ENCODE measurements around the gene ARG2. TPM values are rescaled to one million over a fixed set of nuclear protein-coding genes. Genes with fewer than 3 reads are reported as not detected.

The ARG2 gene
- total and polyA plus RNA-seq, 10 of the 15 experiments (the other 5 are each of a cell fraction or from before 2014, with no cell fraction given), result 0.48 to 7.8 (median 1.1) TPM

DNA sequence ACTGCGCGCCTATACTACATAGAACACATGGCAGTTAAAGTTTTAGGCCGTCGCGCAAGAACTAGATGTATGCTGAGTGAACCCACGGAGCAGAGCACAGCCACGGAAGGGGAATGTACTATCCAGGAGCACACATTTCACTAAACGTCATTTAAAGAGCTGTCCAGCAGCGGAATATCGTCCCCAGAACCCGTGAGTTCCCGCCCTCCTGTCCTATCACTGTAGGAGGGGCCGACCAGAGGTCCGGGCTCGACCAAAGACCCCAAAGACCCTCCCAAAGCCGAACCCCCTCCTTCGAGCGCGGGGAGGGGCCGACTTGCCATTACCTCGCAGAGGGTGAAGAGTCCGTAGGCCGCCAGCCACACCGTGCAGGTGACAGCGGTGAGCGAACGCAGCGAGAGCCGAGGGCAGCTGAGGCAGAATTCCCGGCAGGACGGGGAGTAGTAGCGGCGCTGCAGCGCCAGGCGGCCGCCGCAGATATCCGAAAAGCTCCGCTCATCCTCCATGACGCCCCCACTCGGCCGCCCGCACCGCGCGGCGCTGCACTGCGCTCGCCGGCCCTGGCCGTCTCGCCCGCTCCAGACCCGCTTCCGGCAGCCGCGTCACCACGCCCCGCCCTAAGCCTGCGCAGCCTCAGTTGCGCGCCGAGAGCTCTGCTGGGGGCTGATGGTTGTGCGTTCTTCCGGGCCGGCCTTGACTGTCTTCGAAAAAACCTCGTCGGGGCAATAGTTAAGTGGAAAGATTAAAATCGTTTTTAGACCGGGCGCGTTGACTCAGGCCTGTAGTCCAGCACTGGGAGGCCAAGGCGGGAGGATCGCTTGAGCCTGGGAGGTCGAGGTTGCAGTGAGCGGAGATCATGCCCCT is 19.8 kb upstream of the ARG2 start, which contains the start of gene PIGH:
Gene PIGH, minus strand, starts transcription at position 571 of the 864 bp plus-strand sequence. Its CDS starts 65 bp downstream, at position 506.
- FAIRE-seq (peak; percentile 69), ATAC-seq (peak; percentile 96), DNase-seq (ENCODE audit: low read depth, low spot score) (peak; percentile 56)
- RAD21 ChIA-PET (ENCODE audit: unreplicated experiment), result interaction anchor here (0.7 to 2.8 kb wide), 14 partner anchors 9 to 240 kb away, joined by 3 to 13 read pairs (median 4); partner anchors contain the start of gene ATP6V1D
- in situ Hi-C loops (cut with MboI) (no loop called here), intact Hi-C loops (cut with micrococcal nuclease; ENCODE audit: unreplicated experiment) (no loop called here)
- no peaks in the 10 kb centered on the region for H3K36me3 ChIP-seq (ENCODE audit: control insufficient read depth in 2 of 2, insufficient read depth in 2 of 2, low read length in 1 of 2)
- H3K79me2 ChIP-seq (ENCODE audit: control insufficient read depth, insufficient read depth, low read length), result peaks cover 10% of the 10 kb centered on the region
- peak within 1 kb of the TSS; percentile 85 for H3K4me3 ChIP-seq
- peaks cover 9% of the 10 kb centered on the region; the same call in 1 of the 2 replicates for H3K4me1 ChIP-seq (ENCODE audit: control insufficient read depth, insufficient read depth, low read length)
- no peaks in the 10 kb centered on the region for H3K27me3 ChIP-seq (replicated peaks in 1 of 2; ENCODE audit: control insufficient read depth in 2 of 2, insufficient read depth in 2 of 2, low read length in 1 of 2)
- BruUV-seq (replicated peaks), result no TSS peak
- POLR2A ChIA-PET, result interaction anchor here (0.5 to 3.2 kb wide), 8 partner anchors 9 to 219 kb away, joined by 3 to 9 read pairs (median 5); partner anchors contain the start of genes ARG2 and RDH11
- H3K9ac ChIP-seq (ENCODE audit: control insufficient read depth, insufficient read depth, low read length), result peak within 1 kb of the TSS; percentile 80
- peaks cover 2% of the 10 kb centered on the region; the same call in 1 of the 3 replicates for H3K9me3 ChIP-seq (replicated peaks; ENCODE audit: control insufficient read depth, insufficient read depth, low read length)
- CTCF ChIA-PET, result interaction anchor here (0.6 to 4.2 kb wide), 27 partner anchors 9 to 1685 kb away, joined by 3 to 30 read pairs (median 5); partner anchors contain the start of genes ARG2, RDH11, RDH12 and VTI1B
- peak within 1 kb of the TSS; percentile 86 for H3K4me2 ChIP-seq (ENCODE audit: control insufficient read depth, insufficient read depth)
- SMC1A ChIA-PET (ENCODE audit: uncharacterized antibody, unreplicated experiment), result interaction anchor here (0.6 to 2.8 kb wide), 16 partner anchors 11 to 635 kb away, joined by 3 to 15 read pairs (median 3); partner anchors contain the start of gene RDH11
- no peaks in the 10 kb centered on the region for H4K20me1 ChIP-seq (ENCODE audit: control insufficient read depth, insufficient read depth)
- 2% methylated on average over 77 of the region's 77 CpGs for WGBS (ENCODE audit: insufficient coverage, insufficient replicate concordance, low lambda C conversion rate, missing lambda C conversion rate)
- peak within 1 kb of the TSS; percentile 70 for H3K27ac ChIP-seq (ENCODE audit: control insufficient read depth, insufficient read depth)
- H2AFZ ChIP-seq (ENCODE audit: control insufficient read depth, low read depth, low read length), result peak within 1 kb of the TSS; percentile 39
- TF ChIP-seq ETV6 (conservative IDR thresholded peaks at IDR 0.05 in 1 of 2, IDR thresholded peaks at IDR 0.05 in 1 of 2; ENCODE audit: borderline replicate concordance in 1 of 2, low read depth in 1 of 2) (no peak), HCFC1 (IDR thresholded peaks at IDR 0.05; ENCODE audit: low read length) (no peak), RUNX3 (IDR thresholded peaks at IDR 0.05; ENCODE audit: low read length) (peak; percentile 29; the same call in 1 of the 2 replicates), POU2F2 (IDR thresholded peaks at IDR 0.05; ENCODE audit: borderline replicate concordance, low read depth, low read length) (peak; percentile 39; the same call in 1 of the 3 replicates), RB1 (IDR thresholded peaks at IDR 0.05; ENCODE audit: borderline replicate concordance) (peak; percentile 65; the same call in 1 of the 2 replicates), BACH1 (IDR thresholded peaks at IDR 0.05; ENCODE audit: borderline replicate concordance) (0 out of 2 replicates have a peak, but pooled peaks have one; percentile 25), SIX5 (IDR thresholded peaks at IDR 0.05; ENCODE audit: low read depth, low read length, severe bottlenecking) (no peak), CTCF (IDR thresholded peaks at IDR 0.05 in 2 of 3, conservative IDR thresholded peaks at IDR 0.05 in 1 of 3; ENCODE audit: control insufficient read depth in 2 of 3, extremely low read depth in 1 of 3, insufficient read depth in 1 of 3, low read depth in 3 of 3, low read length in 3 of 3) (peak; percentile 49 to 61 (median 50); a peak in 5 of 6 replicates), NKRF (conservative IDR thresholded peaks at IDR 0.05) (peak; percentile 82), CBX5 (IDR thresholded peaks at IDR 0.05; ENCODE audit: low read depth) (no peak), NR2F1 (conservative IDR thresholded peaks at IDR 0.05) (0 out of 2 replicates have a peak, but pooled peaks have one; percentile 20), ASH2L (IDR thresholded peaks at IDR 0.05; ENCODE audit: borderline replicate concordance, low read depth) (no peak), DPF2 (IDR thresholded peaks at IDR 0.05) (peak; percentile 60; the same call in 1 of the 2 replicates)
- TF ChIP-seq, protein P1, sequence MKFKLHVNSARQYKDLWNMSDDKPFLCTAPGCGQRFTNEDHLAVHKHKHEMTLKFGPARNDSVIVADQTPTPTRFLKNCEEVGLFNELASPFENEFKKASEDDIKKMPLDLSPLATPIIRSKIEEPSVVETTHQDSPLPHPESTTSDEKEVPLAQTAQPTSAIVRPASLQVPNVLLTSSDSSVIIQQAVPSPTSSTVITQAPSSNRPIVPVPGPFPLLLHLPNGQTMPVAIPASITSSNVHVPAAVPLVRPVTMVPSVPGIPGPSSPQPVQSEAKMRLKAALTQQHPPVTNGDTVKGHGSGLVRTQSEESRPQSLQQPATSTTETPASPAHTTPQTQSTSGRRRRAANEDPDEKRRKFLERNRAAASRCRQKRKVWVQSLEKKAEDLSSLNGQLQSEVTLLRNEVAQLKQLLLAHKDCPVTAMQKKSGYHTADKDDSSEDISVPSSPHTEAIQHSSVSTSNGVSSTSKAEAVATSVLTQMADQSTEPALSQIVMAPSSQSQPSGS (IDR thresholded peaks at IDR 0.05; ENCODE audit: low read length), result no peak
- TF ChIP-seq, protein P2, sequence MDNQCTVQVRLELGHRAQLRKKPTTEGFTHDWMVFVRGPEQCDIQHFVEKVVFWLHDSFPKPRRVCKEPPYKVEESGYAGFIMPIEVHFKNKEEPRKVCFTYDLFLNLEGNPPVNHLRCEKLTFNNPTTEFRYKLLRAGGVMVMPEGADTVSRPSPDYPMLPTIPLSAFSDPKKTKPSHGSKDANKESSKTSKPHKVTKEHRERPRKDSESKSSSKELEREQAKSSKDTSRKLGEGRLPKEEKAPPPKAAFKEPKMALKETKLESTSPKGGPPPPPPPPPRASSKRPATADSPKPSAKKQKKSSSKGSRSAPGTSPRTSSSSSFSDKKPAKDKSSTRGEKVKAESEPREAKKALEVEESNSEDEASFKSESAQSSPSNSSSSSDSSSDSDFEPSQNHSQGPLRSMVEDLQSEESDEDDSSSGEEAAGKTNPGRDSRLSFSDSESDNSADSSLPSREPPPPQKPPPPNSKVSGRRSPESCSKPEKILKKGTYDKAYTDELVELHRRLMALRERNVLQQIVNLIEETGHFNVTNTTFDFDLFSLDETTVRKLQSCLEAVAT (IDR thresholded peaks at IDR 0.05), result no peak
